Mesenchymal stem cell (in vitro differentiated cells and primary cell): Measurements from ENCODE around the gene KISS1.

ENCODE experiments used
- DNase-seq: peaks from one replicate; pipeline ENCODE4 v3.0.0-alpha.2; 2013
- H2AFZ ChIP-seq: one replicate; pipeline ENCODE4 v1.6.1; 2013; ENCODE audit warnings: low read depth, mild to moderate bottlenecking, control low read depth, inconsistent platforms, low read length, moderate library complexity
- H2AK5ac ChIP-seq: 2 replicates; pipeline ENCODE4 v1.6.1; 2013; ENCODE audit warnings: low read length, moderate library complexity, mild to moderate bottlenecking, inconsistent platforms; ENCODE audit not compliant: severe bottlenecking
- H2BK120ac ChIP-seq: one replicate; pipeline ENCODE4 v1.6.1; 2013; ENCODE audit warnings: low read depth, mild to moderate bottlenecking, inconsistent platforms, low read length, moderate library complexity
- H2BK12ac ChIP-seq, 2 experiments: one replicate each; pipeline ENCODE4 v1.6.1; 2013; ENCODE audit warnings: inconsistent platforms in 2 of 2, low read length in 2 of 2, mild to moderate bottlenecking in 2 of 2, moderate library complexity in 2 of 2, control low read depth in 1 of 2
- H2BK15ac ChIP-seq: one replicate; pipeline ENCODE4 v1.6.1; 2013; ENCODE audit warnings: mild to moderate bottlenecking, low read depth, inconsistent platforms; ENCODE audit not compliant: poor library complexity, severe bottlenecking
- H2BK5ac ChIP-seq: 2 replicates; pipeline ENCODE4 v1.6.1; 2013; ENCODE audit warnings: low read depth, mild to moderate bottlenecking, low read length, control low read depth, inconsistent platforms; ENCODE audit not compliant: poor library complexity, severe bottlenecking
- H3K14ac ChIP-seq, 2 experiments: one replicate each; pipeline ENCODE4 v1.6.1; 2013; ENCODE audit warnings: inconsistent platforms in 2 of 2, low read length in 2 of 2, control low read depth in 1 of 2, mild to moderate bottlenecking in 1 of 2, moderate library complexity in 1 of 2
- H3K18ac ChIP-seq, 2 experiments: one replicate each; pipeline ENCODE4 v1.6.1; 2013; ENCODE audit warnings: inconsistent platforms in 2 of 2, low read length in 2 of 2, control low read depth in 1 of 2, low read depth in 1 of 2, mild to moderate bottlenecking in 1 of 2
- H3K23ac ChIP-seq, 2 experiments: one replicate each; pipeline ENCODE4 v1.6.1; 2013; ENCODE audit warnings: inconsistent platforms in 2 of 2, low read length in 2 of 2, mild to moderate bottlenecking in 2 of 2, moderate library complexity in 2 of 2, control low read depth in 1 of 2
- H3K27ac ChIP-seq: 2 replicates; pipeline ENCODE4 v1.5.1; 2013; ENCODE audit warnings: mild to moderate bottlenecking, moderate library complexity, low read length, control low read depth, inconsistent platforms; ENCODE audit not compliant: poor library complexity, severe bottlenecking
- H3K27me3 ChIP-seq, 2 experiments: 2 replicates each; pipeline versions ENCODE4 v1.6.1 to v1.7.0; 2013; ENCODE audit warnings: low read length in 2 of 2, mild to moderate bottlenecking in 2 of 2, moderate library complexity in 2 of 2, control low read depth in 1 of 2, inconsistent platforms in 1 of 2; ENCODE audit not compliant: control insufficient read depth in 1 of 2, insufficient read depth in 1 of 2
- H3K36me3 ChIP-seq, 2 experiments: 2 replicates each; pipeline versions ENCODE4 v1.6.1 to v1.7.0; 2013; ENCODE audit warnings: low read length in 2 of 2, control low read depth in 1 of 2, inconsistent platforms in 1 of 2, low read depth in 1 of 2, mild to moderate bottlenecking in 1 of 2; ENCODE audit not compliant: insufficient read depth in 2 of 2, control insufficient read depth in 1 of 2
- H3K4ac ChIP-seq, 2 experiments: one replicate each; pipeline ENCODE4 v1.6.1; 2013; ENCODE audit warnings: inconsistent platforms in 2 of 2, low read length in 2 of 2, mild to moderate bottlenecking in 2 of 2, moderate library complexity in 2 of 2, control low read depth in 1 of 2, low read depth in 1 of 2
- H3K4me1 ChIP-seq: 2 replicates; pipeline ENCODE4 v1.6.1; 2013; ENCODE audit warnings: low read depth, low read length, control low read depth; ENCODE audit not compliant: control insufficient read depth, insufficient read depth
- H3K4me2 ChIP-seq: 2 replicates; pipeline ENCODE4 v1.6.1; 2013; ENCODE audit warnings: low read length, mild to moderate bottlenecking, inconsistent platforms; ENCODE audit not compliant: poor library complexity, severe bottlenecking
- H3K4me3 ChIP-seq, 2 experiments: 2 replicates each; pipeline versions ENCODE4 v1.5.1 to v1.7.0; 2013; ENCODE audit warnings: low read length in 2 of 2, mild to moderate bottlenecking in 2 of 2, control low read depth in 1 of 2, low read depth in 1 of 2; ENCODE audit not compliant: insufficient read depth in 1 of 2
- H3K79me1 ChIP-seq: replicated peaks from 2 replicates; pipeline ENCODE4 v1.6.1; 2013; ENCODE audit warnings: mild to moderate bottlenecking, control low read depth, low read length, inconsistent platforms; ENCODE audit not compliant: poor library complexity, severe bottlenecking
- H3K9ac ChIP-seq: 2 replicates; pipeline ENCODE4 v1.7.0; 2013; ENCODE audit warnings: mild to moderate bottlenecking, low read length, moderate library complexity
- H3K9me3 ChIP-seq: 2 replicates; pipeline ENCODE4 v1.7.0; 2013; ENCODE audit warnings: mild to moderate bottlenecking, low read length; ENCODE audit not compliant: control insufficient read depth
- H4K8ac ChIP-seq: one replicate; pipeline ENCODE4 v1.6.1; 2013; ENCODE audit warnings: inconsistent platforms, mild to moderate bottlenecking, low read length, moderate library complexity
- H4K91ac ChIP-seq: one replicate; pipeline ENCODE4 v1.6.1; 2013; ENCODE audit warnings: mild to moderate bottlenecking, low read length, inconsistent platforms
- WGBS: methylation state at CpG from one replicate; pipeline ENCODE4 v1.1.7; 2013; ENCODE audit warnings: mixed read lengths; 5-methylcytosine and 5-hydroxymethylcytosine counted together

The KISS1 gene

DNA sequence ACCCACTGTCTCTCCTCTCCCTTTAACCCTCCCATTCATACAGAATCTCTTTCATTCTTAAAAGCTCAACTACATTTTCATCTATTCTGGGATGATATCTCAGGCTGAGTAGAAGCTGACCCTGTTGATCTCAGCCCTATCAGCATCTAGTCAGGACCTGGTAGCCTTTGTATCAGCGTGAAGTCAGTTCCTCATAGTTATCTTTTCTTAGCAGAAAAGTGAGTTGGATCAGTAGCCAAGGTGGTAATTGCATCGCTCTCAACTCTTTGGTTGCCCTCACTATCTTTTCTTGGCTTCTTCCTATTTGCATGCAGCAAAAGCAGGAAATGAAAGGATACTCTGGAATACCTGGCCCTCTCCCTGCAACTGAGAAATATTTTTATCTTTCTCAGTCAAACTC lies 31.1 kb upstream of the KISS1 start:
- H3K27ac ChIP-seq = no peak overlapping the region
- peaks cover 3 to 20% of the 10 kb centered on the region in 2 experiments for H3K27me3 ChIP-seq
- DNase-seq = no peak
- WGBS = 89% methylated on average over 2 of the region's 2 CpGs
- no peak overlapping the region for H4K91ac ChIP-seq
- H3K23ac ChIP-seq = no peak overlapping the region
- no peak overlapping the region for H2BK120ac ChIP-seq
- H2BK5ac ChIP-seq = no peak overlapping the region
- H4K8ac ChIP-seq = no peak overlapping the region
- H2AFZ ChIP-seq = no peak overlapping the region
- no peak overlapping the region for H3K9ac ChIP-seq
- H2BK12ac ChIP-seq = no peak overlapping the region
- H3K14ac ChIP-seq = no peak overlapping the region
- no peak overlapping the region for H3K4me3 ChIP-seq
- peaks cover 3% of the 10 kb centered on the region for H3K4me1 ChIP-seq
- H2BK15ac ChIP-seq = no peak overlapping the region
- peaks cover 7% of the 10 kb centered on the region for H3K9me3 ChIP-seq
- no peak overlapping the region for H3K4ac ChIP-seq
- no peaks in the 10 kb centered on the region for H3K79me1 ChIP-seq
- no peak overlapping the region for H3K4me2 ChIP-seq
- no peak overlapping the region for H3K18ac ChIP-seq
- no peak overlapping the region for H2AK5ac ChIP-seq
- no peaks in the 10 kb centered on the region for H3K36me3 ChIP-seq

DNA sequence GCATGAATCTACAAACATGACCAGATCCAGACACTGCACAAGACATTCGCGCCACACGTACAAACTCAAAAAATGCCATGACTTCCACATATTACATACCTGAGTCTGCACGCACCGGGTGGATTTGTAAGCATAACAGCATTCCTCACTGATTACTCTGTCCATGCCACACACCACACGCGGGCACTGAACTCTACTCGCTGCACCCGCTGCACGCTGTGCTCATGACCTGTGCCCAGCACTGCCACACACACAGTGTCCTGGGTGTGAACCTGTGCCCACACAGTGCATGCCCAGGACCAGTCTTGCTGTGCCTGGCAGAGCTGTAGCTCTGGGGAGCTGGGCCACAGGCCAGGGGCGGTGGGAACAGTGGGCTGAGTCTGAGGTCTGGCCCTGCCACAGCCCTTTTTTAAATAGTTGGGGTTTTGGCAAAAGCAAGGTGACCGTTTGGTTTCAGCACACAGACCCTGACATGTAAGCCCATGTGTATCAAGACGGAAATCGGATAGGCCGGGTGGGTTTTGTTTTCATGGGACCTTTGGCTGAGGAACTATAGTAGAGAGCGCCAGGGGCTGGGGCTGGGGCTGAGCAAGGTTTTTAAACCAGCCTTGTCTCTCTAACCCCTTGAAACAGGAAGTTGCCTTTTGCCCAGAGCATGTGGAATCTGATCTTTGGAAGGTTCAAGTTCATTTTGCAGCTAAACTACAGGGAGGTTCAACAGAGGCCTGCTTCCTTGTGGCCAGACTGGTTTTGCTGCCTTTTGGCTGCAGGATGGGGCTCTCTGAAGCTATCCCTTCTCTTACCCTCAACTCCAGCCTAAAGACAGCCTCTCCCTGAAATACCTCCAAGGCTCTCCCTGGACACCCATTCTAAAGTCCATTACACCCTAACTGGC lies 29.8 kb upstream of the KISS1 start:
- no peak overlapping the region for H3K23ac ChIP-seq
- no peaks in the 10 kb centered on the region for H3K36me3 ChIP-seq
- H3K9me3 ChIP-seq = no peaks in the 10 kb centered on the region
- WGBS = 90% methylated on average over 16 of the region's 16 CpGs
- no peak overlapping the region for H3K9ac ChIP-seq
- H3K27me3 ChIP-seq = peaks cover 16 to 30% of the 10 kb centered on the region in 2 experiments
- H3K18ac ChIP-seq = no peak overlapping the region
- H3K4ac ChIP-seq = no peak overlapping the region
- no peak overlapping the region for H2BK15ac ChIP-seq
- H3K4me3 ChIP-seq = no peak overlapping the region
- H4K8ac ChIP-seq = no peak overlapping the region
- H2BK120ac ChIP-seq = no peak overlapping the region
- H3K4me2 ChIP-seq = no peak overlapping the region
- H2AFZ ChIP-seq = no peak overlapping the region
- no peak overlapping the region for H2AK5ac ChIP-seq
- peaks cover 3% of the 10 kb centered on the region for H3K4me1 ChIP-seq
- H2BK5ac ChIP-seq = no peak overlapping the region
- H3K27ac ChIP-seq = no peak overlapping the region
- no peaks in the 10 kb centered on the region for H3K79me1 ChIP-seq
- no peak overlapping the region for H4K91ac ChIP-seq
- DNase-seq = no peak
- H3K14ac ChIP-seq = no peak overlapping the region
- no peak overlapping the region for H2BK12ac ChIP-seq

DNA sequence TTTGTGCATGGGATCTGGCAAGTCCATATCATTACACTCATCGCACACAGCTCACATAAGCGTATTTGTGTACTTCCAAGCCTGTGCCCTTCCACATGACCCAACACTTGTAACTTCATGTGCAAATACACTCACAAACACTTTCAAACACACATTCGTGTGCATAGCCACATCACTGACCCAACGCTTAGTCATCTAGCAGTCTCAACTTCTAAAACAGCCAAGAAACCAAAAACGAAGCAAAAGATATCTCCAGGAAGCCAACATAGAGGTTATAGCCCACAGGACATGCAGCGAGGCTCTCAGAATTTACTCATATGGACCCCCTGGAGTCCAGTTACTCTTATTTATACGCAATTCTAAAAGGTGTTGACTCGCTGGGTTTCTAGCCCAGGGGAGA lies 28.4 kb upstream of the KISS1 start:
- WGBS = 68% methylated on average over 8 of the region's 8 CpGs
- H3K4me1 ChIP-seq = peaks cover 7% of the 10 kb centered on the region
- no peak overlapping the region for H2BK5ac ChIP-seq
- H3K14ac ChIP-seq = no peak overlapping the region
- no peak overlapping the region for H3K23ac ChIP-seq
- H3K27ac ChIP-seq = no peak overlapping the region
- H3K36me3 ChIP-seq = no peaks in the 10 kb centered on the region
- H2AK5ac ChIP-seq = no peak overlapping the region
- peaks cover 26 to 32% of the 10 kb centered on the region in 2 experiments for H3K27me3 ChIP-seq
- H2BK15ac ChIP-seq = no peak overlapping the region
- no peak overlapping the region for H3K18ac ChIP-seq
- no peak overlapping the region for H4K91ac ChIP-seq
- no peak overlapping the region for H3K4me2 ChIP-seq
- H3K9ac ChIP-seq = no peak overlapping the region
- no peak overlapping the region for H2BK120ac ChIP-seq
- no peaks in the 10 kb centered on the region for H3K79me1 ChIP-seq
- no peaks in the 10 kb centered on the region for H3K9me3 ChIP-seq
- no peak overlapping the region for H3K4ac ChIP-seq
- no peak overlapping the region for H4K8ac ChIP-seq
- no peak overlapping the region for H2AFZ ChIP-seq
- H3K4me3 ChIP-seq = no peak overlapping the region
- no peak for DNase-seq
- H2BK12ac ChIP-seq = no peak overlapping the region

DNA sequence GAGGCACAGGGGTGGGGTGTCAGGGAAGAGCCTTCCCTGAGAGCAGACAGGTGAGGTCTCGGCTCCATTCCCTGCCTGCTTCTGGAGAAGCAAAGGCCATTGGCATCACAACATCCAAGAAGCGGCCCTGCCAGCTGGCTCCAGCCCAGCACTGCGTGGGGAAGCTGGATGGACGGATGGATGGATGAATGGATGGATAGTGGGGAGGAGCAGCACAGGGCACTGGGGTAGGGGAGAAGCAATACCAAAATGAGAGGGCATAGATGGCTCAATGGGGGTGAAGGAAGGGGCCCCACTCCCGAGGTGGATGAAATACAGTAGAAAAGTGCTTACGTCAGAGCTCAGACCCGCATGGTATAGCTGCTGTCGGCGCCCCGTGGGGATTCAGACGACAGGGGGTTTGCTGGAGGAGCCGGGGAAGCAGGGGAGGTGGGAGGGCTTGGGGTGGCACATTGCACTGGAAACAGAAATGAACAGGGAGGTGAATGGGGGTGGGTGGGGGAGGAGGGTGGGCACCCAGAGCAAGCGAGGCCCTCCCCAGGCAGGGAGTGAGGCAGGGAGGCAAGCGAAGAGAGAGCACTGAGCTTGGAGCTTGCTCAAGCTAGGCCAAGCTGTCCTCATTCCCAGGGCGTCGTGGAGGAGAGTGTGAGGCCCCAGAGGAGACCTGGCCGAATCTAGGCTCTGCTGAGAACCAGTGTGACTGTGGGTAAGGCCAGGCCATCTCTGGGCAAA lies 27.0 kb upstream of the KISS1 start:
- Histone ChIP-seq H2BK120ac (no peak overlapping the region), H3K9me3 (no peaks in the 10 kb centered on the region), H3K4me1 (peaks cover 7% of the 10 kb centered on the region), H3K18ac (no peak overlapping the region), H3K36me3 (no peaks in the 10 kb centered on the region), H3K14ac (no peak overlapping the region), H3K23ac (no peak overlapping the region), H2BK15ac (no peak overlapping the region), H3K79me1 (no peaks in the 10 kb centered on the region), H3K4me2 (no peak overlapping the region), H3K4ac (no peak overlapping the region), H4K8ac (no peak overlapping the region), H2AK5ac (no peak overlapping the region), H4K91ac (no peak overlapping the region), H3K9ac (no peak overlapping the region), H3K27me3 (peaks cover 32 to 37% of the 10 kb centered on the region in 2 experiments), H2BK5ac (no peak overlapping the region), H3K4me3 (no peak overlapping the region), H3K27ac (no peak overlapping the region), H2AFZ (no peak overlapping the region), H2BK12ac (no peak overlapping the region)
- no peak for DNase-seq
- WGBS = 86% methylated on average over 17 of the region's 17 CpGs
